HepG2 (cell line): ENCODE results near the gene B4GALT2. TPM values are rescaled to one million over a fixed set of nuclear protein-coding genes. Genes with fewer than 3 reads are reported as not detected.
A peak's percentile ranks its signal among the peaks of the same experiment; 100 is the strongest.

ENCODE experiments used
- ATAC-seq: fragments of 200-7000 bp; cut with Tn5 transposase; 3 replicates; pipeline ENCODE4 v1.9.1; 2020; ENCODE audit warnings: mild to moderate bottlenecking, moderate library complexity
- BruUV-seq: library from RNA; stranded (reverse); fragments of 400-500 nt; replicated peaks from 2 replicates; lab custom pipeline; 2021; lab: Mats Ljungman, UMichigan
- CTCF ChIA-PET: fragments of 300-600 bp; formaldehyde crosslinking; extraction: SDS; loops from one replicate; lab custom pipeline; 2021; ENCODE audit warnings: low total read pairs, inconsistent platforms, low intra/inter-chr PET ratio; lab: Yijun Ruan, JAX
- POLR2A ChIA-PET: fragments of 350-600 bp; sonication (Branson Sonifier 250); formaldehyde crosslinking; loops from one replicate; lab custom pipeline; 2020; ENCODE audit warnings: antibody characterized with exemption, inconsistent platforms; lab: Yijun Ruan, JAX
- DNase-seq: peaks from one replicate; pipeline ENCODE4 v3.0.0-alpha.2; 2015; ENCODE audit warnings: low spot score
- FAIRE-seq: peaks from 3 replicates; lab custom pipeline; 2011; peaks lifted over from hg19 to GRCh38; lab: Jason Lieb, UNC
- H2AFZ ChIP-seq: one replicate; pipeline ENCODE4 v1.6.1; 2011; ENCODE audit warnings: low read length, inconsistent platforms
- H3K27ac ChIP-seq: fragments of 300-600 bp; 3 replicates; pipeline ENCODE4 v1.8.0; 2011; ENCODE audit warnings: mixed run types, mild to moderate bottlenecking, mixed read lengths, low read length, inconsistent platforms; ENCODE audit not compliant: insufficient read depth; ENCODE audit errors: extremely low read length
- H3K27me3 ChIP-seq, 2 experiments: fragments of 200-600 bp in 1 of 2; 2 replicates in 1 of 2; 3 replicates in 1 of 2; pipeline versions ENCODE4 v1.6.0 to v1.8.0; 2011; ENCODE audit warnings: low read length in 2 of 2, mild to moderate bottlenecking in 2 of 2, moderate library complexity in 2 of 2, inconsistent platforms in 1 of 2; ENCODE audit not compliant: insufficient read depth in 2 of 2, control insufficient read depth in 1 of 2
- H3K36me3 ChIP-seq, 2 experiments: fragments of 200-600 bp in 1 of 2; replicated peaks in 1 of 2; 2 replicates in 1 of 2; 3 replicates in 1 of 2; pipeline versions ENCODE4 v1.5.1 to v1.8.0; 2011; ENCODE audit warnings: low read length in 2 of 2, inconsistent platforms in 1 of 2; ENCODE audit not compliant: insufficient read depth in 2 of 2, control insufficient read depth in 1 of 2
- H3K4me1 ChIP-seq: 2 replicates; pipeline ENCODE4 v1.5.1; 2012; ENCODE audit warnings: low read length, inconsistent platforms; ENCODE audit not compliant: insufficient read depth
- H3K4me2 ChIP-seq: 2 replicates; pipeline ENCODE4 v1.6.0; 2011; ENCODE audit warnings: low read depth, low read length, inconsistent platforms
- H3K4me3 ChIP-seq, 3 experiments: fragments of 200-600 bp in 1 of 3; sonication (generic), shearing (Covaris generic) in 1 of 3; replicated peaks in 1 of 3; 2 replicates each; pipeline ENCODE4 v1.5.1; 2011 to 2016; ENCODE audit warnings: low read length in 3 of 3, inconsistent platforms in 2 of 3, low read depth in 2 of 3, mild to moderate bottlenecking in 2 of 3, control low read depth in 1 of 3, mixed read lengths in 1 of 3; ENCODE audit not compliant: insufficient read depth in 1 of 3
- H3K79me2 ChIP-seq: one replicate; pipeline ENCODE4 v1.6.1; 2011; ENCODE audit warnings: low read length, inconsistent platforms; ENCODE audit not compliant: insufficient read depth
- H3K9ac ChIP-seq: 2 replicates; pipeline ENCODE4 v1.6.0; 2011; ENCODE audit warnings: mild to moderate bottlenecking, low read depth, low read length, inconsistent platforms; ENCODE audit not compliant: insufficient read depth
- H3K9me3 ChIP-seq: 2 replicates; pipeline ENCODE4 v1.5.1; 2012; ENCODE audit warnings: mild to moderate bottlenecking, low read length
- H4K20me1 ChIP-seq: 2 replicates; pipeline ENCODE4 v1.6.0; 2011; ENCODE audit warnings: inconsistent platforms, mild to moderate bottlenecking, low read length, moderate library complexity; ENCODE audit not compliant: insufficient read depth
- ATF7 ChIP-seq, 2 experiments: fragments of 450-650 bp in 1 of 2; sonication (generic) in 1 of 2; formaldehyde crosslinking in 1 of 2; IDR thresholded peaks; 2 replicates each; pipeline versions ENCODE4 v1.4.0 to v1.6.1; 2016 to 2020; ENCODE audit warnings: antibody characterized with exemption in 1 of 2, mild to moderate bottlenecking in 1 of 2, missing genetic modification reagents in 1 of 2
- HDAC1 ChIP-seq: sonication (generic); formaldehyde crosslinking; IDR thresholded peaks from 2 replicates; pipeline ENCODE4 v1.5.1; 2020; ENCODE audit warnings: mild to moderate bottlenecking, missing genetic modification reagents
- NR2F6 ChIP-seq, 2 experiments: IDR thresholded peaks; 2 replicates each; pipeline ENCODE4 v1.6.1; 2016; ENCODE audit warnings: antibody characterized with exemption in 1 of 2, mild to moderate bottlenecking in 1 of 2
- POLR2A ChIP-seq, 2 experiments: IDR thresholded peaks; 2 replicates each; pipeline ENCODE4 v1.6.1; 2011; ENCODE audit warnings: low read depth in 2 of 2, low read length in 2 of 2, mild to moderate bottlenecking in 1 of 2, moderate library complexity in 1 of 2; ENCODE audit not compliant: insufficient read depth in 1 of 2
- REPIN1 ChIP-seq: sonication (generic); formaldehyde crosslinking; IDR thresholded peaks from 2 replicates; pipeline ENCODE4 v1.8.0; 2022; ENCODE audit warnings: missing genetic modification reagents, low read depth, mild to moderate bottlenecking, borderline replicate concordance
- ZFP36L2 ChIP-seq: sonication (generic); formaldehyde crosslinking; IDR thresholded peaks from 2 replicates; pipeline ENCODE4 v1.4.0; 2020; ENCODE audit warnings: missing genetic modification reagents
- ZFP62 ChIP-seq: sonication (generic); formaldehyde crosslinking; IDR thresholded peaks from 2 replicates; pipeline ENCODE4 v1.4.0; 2020; ENCODE audit warnings: missing genetic modification reagents
- ZIK1 ChIP-seq: sonication (generic); formaldehyde crosslinking; IDR thresholded peaks from 2 replicates; pipeline ENCODE4 v1.5.0; 2020; ENCODE audit warnings: mild to moderate bottlenecking, low read depth, missing genetic modification reagents, borderline replicate concordance
- ZNF232 ChIP-seq: sonication (generic); formaldehyde crosslinking; IDR thresholded peaks from 2 replicates; pipeline ENCODE4 v1.4.0; 2020; ENCODE audit warnings: missing genetic modification reagents, borderline replicate concordance
- ZNF263 ChIP-seq: sonication (generic); formaldehyde crosslinking; IDR thresholded peaks from 2 replicates; pipeline ENCODE4 v1.4.0; 2020; ENCODE audit warnings: missing genetic modification reagents
- ZNF567 ChIP-seq: sonication (generic); formaldehyde crosslinking; IDR thresholded peaks from 2 replicates; pipeline ENCODE4 v1.8.1; 2023; ENCODE audit warnings: mild to moderate bottlenecking, missing genetic modification reagents, borderline replicate concordance
- ZNF747 ChIP-seq: sonication (generic); formaldehyde crosslinking; IDR thresholded peaks from 2 replicates; pipeline ENCODE4 v1.8.1; 2023; ENCODE audit warnings: missing genetic modification reagents, mild to moderate bottlenecking, borderline replicate concordance
- WGBS: methylation state at CpG from one replicate; pipeline ENCODE4 v1.1.6; 2017; ENCODE audit warnings: low lambda C conversion rate; 5-methylcytosine and 5-hydroxymethylcytosine counted together
- in situ Hi-C: cut with HindIII; loops from 2 replicates; pipeline ENCODE4 v1.10.0; 2017; ENCODE audit warnings: low pct_unique_long_range_greater_than_20kb; ENCODE audit not compliant: extremely low pct_ligation_motif_present
- intact Hi-C: fragments of 100-400 bp; cut with micrococcal nuclease; formaldehyde crosslinking; loops from one replicate; pipeline ENCODE4 v1.10.0; 2022; ENCODE audit not compliant: unreplicated experiment
- polyA plus RNA-seq, 8 experiments: library from polyadenylated mRNA; depleted of rRNA in 3 of 8; stranded (reverse) in 7 of 8; unstranded in 1 of 8; fragments of >200 nt; fragmentation: Illumina TruSeq in 4 of 8; extraction: Trizol in 4 of 8; gene quantifications; 2 replicates each; pipeline versions ENCODE4 v1.2.1 to v1.2.3, GENCODE V29; 2011 to 2016; ENCODE audit warnings: low read depth in 4 of 8, missing spikeins in 1 of 8, mixed read lengths in 1 of 8; ENCODE audit not compliant: insufficient read depth in 1 of 8
- total RNA-seq, 5 experiments: library from RNA; depleted of rRNA; stranded (reverse); fragments of >200 nt; fragmentation: Illumina TruSeq; extraction: Trizol; gene quantifications; 2 replicates each; pipeline ENCODE4 v1.2.3, GENCODE V29; 2016; ENCODE audit warnings: low read depth in 1 of 5
- TF ChIP-seq, protein P1 (sequence below): sonication (generic); formaldehyde crosslinking; IDR thresholded peaks from 2 replicates; pipeline ENCODE4 v1.8.0; 2022; ENCODE audit warnings: mild to moderate bottlenecking, missing genetic modification reagents; ENCODE audit not compliant: insufficient replicate concordance
- TF ChIP-seq, protein P2 (sequence below), 2 experiments: IDR thresholded peaks; 2 replicates each; pipeline ENCODE4 v1.6.1; 2011 to 2012; ENCODE audit warnings: low read length in 2 of 2, borderline replicate concordance in 1 of 2, low read depth in 1 of 2, mild to moderate bottlenecking in 1 of 2, moderate library complexity in 1 of 2

The B4GALT2 gene
- total and polyA plus RNA-seq, 2 of the 13 experiments (the other 11 are each of a cell fraction or from before 2014, with no cell fraction given): 41.9 to 78.0 TPM

DNA sequence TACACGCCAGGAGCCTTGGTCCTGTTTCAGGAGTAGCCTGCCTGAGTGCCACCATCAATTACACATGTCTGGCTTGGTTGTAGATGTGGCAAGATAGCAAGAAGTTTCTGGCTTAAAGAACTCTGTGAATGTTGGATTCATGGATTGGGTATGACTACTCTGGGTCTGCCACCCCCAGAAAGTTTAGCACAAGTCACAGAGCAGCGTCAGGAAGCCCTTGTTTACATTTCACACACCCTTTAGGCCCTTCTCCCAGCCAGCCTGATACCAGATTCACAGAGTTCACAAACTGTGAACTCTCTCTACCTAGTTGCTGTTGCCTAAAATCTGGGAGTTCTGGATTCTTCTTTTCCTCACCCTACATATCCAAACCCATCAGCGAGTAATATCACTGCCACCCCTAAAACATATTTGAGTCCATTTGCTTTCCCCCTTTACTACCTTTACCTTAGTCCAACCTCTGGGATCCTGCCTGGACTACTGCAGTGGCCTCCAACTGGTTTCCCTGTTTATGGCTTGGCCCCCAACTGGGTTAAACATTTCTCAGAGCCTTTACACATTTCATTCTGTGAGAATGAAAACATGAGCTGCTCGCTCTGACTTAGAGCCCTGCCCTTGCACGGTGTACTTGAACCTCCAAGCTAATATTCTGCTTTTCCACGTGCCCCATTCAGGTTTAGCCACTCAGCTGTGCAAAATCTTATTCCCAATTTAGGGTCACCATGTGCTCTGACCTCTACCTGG is 8.3 kb downstream of the B4GALT2 start (continued):
- TF ChIP-seq, protein P1, sequence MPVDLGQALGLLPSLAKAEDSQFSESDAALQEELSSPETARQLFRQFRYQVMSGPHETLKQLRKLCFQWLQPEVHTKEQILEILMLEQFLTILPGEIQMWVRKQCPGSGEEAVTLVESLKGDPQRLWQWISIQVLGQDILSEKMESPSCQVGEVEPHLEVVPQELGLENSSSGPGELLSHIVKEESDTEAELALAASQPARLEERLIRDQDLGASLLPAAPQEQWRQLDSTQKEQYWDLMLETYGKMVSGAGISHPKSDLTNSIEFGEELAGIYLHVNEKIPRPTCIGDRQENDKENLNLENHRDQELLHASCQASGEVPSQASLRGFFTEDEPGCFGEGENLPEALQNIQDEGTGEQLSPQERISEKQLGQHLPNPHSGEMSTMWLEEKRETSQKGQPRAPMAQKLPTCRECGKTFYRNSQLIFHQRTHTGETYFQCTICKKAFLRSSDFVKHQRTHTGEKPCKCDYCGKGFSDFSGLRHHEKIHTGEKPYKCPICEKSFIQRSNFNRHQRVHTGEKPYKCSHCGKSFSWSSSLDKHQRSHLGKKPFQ (CRISPR knock-in tag): peak; percentile 83
- TF ChIP-seq ZFP36L2 (no peak), HDAC1 (CRISPR knock-in tag) (0 out of 2 replicates have a peak, but pooled peaks have one; percentile 7)

DNA sequence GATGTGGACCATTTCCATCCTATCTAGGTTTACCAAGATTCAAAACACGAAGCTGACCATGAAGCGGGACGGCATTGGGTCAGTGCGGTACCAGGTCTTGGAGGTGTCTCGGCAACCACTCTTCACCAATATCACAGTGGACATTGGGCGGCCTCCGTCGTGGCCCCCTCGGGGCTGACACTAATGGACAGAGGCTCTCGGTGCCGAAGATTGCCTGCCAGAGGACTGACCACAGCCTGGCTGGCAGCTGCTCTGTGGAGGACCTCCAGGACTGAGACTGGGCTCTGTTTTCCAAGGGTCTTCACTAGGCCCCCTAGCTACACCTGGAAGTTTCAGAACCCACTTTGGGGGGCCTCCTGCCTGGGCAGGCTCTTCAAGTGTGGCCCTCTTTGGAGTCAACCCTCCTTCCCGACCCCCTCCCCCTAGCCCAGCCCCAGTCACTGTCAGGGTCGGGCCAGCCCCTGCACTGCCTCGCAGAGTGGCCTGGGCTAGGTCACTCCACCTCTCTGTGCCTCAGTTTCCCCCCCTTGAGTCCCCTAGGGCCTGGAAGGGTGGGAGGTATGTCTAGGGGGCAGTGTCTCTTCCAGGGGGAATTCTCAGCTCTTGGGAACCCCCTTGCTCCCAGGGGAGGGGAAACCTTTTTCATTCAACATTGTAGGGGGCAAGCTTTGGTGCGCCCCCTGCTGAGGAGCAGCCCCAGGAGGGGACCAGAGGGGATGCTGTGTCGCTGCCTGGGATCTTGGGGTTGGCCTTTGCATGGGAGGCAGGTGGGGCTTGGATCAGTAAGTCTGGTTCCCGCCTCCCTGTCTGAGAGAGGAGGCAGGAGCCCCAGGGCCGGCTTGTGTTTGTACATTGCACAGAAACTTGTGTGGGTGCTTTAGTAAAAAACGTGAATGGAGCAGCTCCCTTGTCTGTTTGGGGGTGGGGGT is 11.5 kb downstream of the B4GALT2 start:
- peak overlapping the region; percentile 56 for H3K9ac ChIP-seq
- FAIRE-seq (no peak), ATAC-seq (peak; percentile 1), DNase-seq (no peak)
- POLR2A ChIA-PET: interaction anchor here (0.9 to 4.3 kb wide), 2 partner anchors 13 to 15 kb away, joined by 3 to 32 read pairs; partner anchors contain the start of genes ATP6V0B and B4GALT2
- intact Hi-C loops (no loop called here), in situ Hi-C loops (no loop called here)
- BruUV-seq: no TSS peak
- H2AFZ ChIP-seq: no peak overlapping the region
- H3K4me2 ChIP-seq: peak overlapping the region; percentile 89
- peak overlapping the region; percentile 54 for H3K27ac ChIP-seq
- H3K4me1 ChIP-seq: peaks cover 62% of the 10 kb centered on the region
- H3K9me3 ChIP-seq: no peaks in the 10 kb centered on the region
- CTCF ChIA-PET: no interaction called here
- 82% methylated on average over 14 of the region's 19 CpGs for WGBS
- no peaks in the 10 kb centered on the region for H3K79me2 ChIP-seq
- no peaks in the 10 kb centered on the region for H3K27me3 ChIP-seq
- peaks cover 3 to 7% of the 10 kb centered on the region in 2 experiments; a peak in 2 of 5 replicates for H3K36me3 ChIP-seq
- H3K4me3 ChIP-seq: peak overlapping the region; percentile 52 to 77 (median 75)
- H4K20me1 ChIP-seq: no peaks in the 10 kb centered on the region
- no peak for TF ChIP-seq REPIN1
- no peak for TF ChIP-seq NR2F6 (IDR thresholded peaks at IDR 0.05)
- no peak for TF ChIP-seq NR2F6 (CRISPR knock-in tag; IDR thresholded peaks at IDR 0.05)
- no peak for TF ChIP-seq ZNF263 (CRISPR knock-in tag)
- 0 out of 2 replicates have a peak, but pooled peaks have one; percentile 13 for TF ChIP-seq ZNF747 (CRISPR knock-in tag)
- TF ChIP-seq POLR2A (IDR thresholded peaks at IDR 0.05; ENCODE audit: insufficient read depth in 1 of 2, low read depth in 2 of 2, low read length in 2 of 2): 0 out of 4 replicates have a peak, but pooled peaks of 1 of the 2 experiments have one; percentile 33
- TF ChIP-seq ZNF232 (CRISPR knock-in tag): no peak; the same call in 1 of the 2 replicates
- TF ChIP-seq, protein P2, sequence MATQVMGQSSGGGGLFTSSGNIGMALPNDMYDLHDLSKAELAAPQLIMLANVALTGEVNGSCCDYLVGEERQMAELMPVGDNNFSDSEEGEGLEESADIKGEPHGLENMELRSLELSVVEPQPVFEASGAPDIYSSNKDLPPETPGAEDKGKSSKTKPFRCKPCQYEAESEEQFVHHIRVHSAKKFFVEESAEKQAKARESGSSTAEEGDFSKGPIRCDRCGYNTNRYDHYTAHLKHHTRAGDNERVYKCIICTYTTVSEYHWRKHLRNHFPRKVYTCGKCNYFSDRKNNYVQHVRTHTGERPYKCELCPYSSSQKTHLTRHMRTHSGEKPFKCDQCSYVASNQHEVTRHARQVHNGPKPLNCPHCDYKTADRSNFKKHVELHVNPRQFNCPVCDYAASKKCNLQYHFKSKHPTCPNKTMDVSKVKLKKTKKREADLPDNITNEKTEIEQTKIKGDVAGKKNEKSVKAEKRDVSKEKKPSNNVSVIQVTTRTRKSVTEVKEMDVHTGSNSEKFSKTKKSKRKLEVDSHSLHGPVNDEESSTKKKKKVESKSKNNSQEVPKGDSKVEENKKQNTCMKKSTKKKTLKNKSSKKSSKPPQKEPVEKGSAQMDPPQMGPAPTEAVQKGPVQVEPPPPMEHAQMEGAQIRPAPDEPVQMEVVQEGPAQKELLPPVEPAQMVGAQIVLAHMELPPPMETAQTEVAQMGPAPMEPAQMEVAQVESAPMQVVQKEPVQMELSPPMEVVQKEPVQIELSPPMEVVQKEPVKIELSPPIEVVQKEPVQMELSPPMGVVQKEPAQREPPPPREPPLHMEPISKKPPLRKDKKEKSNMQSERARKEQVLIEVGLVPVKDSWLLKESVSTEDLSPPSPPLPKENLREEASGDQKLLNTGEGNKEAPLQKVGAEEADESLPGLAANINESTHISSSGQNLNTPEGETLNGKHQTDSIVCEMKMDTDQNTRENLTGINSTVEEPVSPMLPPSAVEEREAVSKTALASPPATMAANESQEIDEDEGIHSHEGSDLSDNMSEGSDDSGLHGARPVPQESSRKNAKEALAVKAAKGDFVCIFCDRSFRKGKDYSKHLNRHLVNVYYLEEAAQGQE (IDR thresholded peaks at IDR 0.05; ENCODE audit: borderline replicate concordance in 1 of 2, low read depth in 1 of 2, low read length in 2 of 2): no peak
- no peak for TF ChIP-seq ZNF567 (CRISPR knock-in tag)
- TF ChIP-seq ZIK1: no peak
- no peak for TF ChIP-seq ATF7 (IDR thresholded peaks at IDR 0.05)
- no peak for TF ChIP-seq ATF7 (CRISPR knock-in tag; IDR thresholded peaks at IDR 0.05)
- TF ChIP-seq ZFP62: no peak
